OCI-M1 (cell line): ENCODE data around the gene SPG7.
"Not testable (repeated sequence)": the region's sequence is repeated elsewhere in the genome, so short reads cannot be mapped to it uniquely, and the experiment has no call there.

ENCODE experiments used
- DNase-seq: peaks from one replicate; lab custom pipeline; 2025; lab: John Stamatoyannopoulos, UW

Gene SPG7

DNA sequence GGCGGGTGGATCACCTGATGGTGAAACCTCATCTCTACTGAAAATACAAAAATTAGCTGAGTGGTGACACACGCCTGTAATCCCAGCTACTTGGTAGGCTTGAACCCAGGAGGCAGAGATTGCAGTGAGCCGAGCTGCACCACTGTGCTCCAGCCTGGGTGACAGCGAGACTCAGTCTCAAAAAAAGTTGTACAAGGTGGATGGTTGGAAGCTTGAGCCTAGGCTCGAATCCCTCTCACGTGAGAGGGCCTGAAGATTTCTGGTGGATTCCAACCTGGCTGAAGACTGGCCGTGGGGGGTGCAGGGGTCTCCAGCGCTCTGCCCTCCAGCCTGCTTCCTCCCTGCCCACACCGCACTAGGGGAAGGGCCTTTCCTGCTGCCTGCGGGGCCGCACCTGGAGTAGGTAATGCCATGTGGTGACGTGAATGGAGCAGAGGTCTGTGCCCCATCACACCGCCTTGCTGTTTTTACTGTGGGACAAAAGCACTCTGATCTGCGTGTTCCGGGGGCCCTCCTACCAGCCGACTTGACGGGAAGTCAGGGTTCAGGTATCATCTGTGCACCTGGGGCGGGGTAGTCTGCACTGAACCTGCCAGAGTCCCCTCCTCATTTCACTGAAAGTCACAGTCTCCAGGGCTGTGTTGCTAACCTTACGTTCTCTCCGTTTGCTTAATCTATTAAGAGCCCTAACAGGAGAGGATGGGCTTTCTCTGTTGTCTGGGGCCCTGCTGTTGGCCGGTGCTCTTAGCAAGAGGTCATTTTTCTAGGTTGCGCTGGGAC lies 56.5 kb downstream of the SPG7 start:
- DNase-seq = peak; percentile 60

DNA sequence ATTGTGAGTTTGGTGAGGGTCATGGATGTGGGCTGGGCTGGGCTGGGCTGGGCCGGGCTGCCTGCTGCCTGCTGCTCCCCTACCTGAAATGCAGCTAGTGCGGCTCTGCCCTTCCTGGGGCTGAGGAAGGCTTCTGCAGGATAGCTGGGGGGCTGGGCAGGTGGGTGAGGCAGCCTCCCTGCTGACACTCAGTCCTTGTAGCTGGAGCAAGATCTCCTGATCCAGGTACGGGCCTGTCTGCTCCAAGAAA lies 57.0 kb downstream of the SPG7 start:
- no peak for DNase-seq

DNA sequence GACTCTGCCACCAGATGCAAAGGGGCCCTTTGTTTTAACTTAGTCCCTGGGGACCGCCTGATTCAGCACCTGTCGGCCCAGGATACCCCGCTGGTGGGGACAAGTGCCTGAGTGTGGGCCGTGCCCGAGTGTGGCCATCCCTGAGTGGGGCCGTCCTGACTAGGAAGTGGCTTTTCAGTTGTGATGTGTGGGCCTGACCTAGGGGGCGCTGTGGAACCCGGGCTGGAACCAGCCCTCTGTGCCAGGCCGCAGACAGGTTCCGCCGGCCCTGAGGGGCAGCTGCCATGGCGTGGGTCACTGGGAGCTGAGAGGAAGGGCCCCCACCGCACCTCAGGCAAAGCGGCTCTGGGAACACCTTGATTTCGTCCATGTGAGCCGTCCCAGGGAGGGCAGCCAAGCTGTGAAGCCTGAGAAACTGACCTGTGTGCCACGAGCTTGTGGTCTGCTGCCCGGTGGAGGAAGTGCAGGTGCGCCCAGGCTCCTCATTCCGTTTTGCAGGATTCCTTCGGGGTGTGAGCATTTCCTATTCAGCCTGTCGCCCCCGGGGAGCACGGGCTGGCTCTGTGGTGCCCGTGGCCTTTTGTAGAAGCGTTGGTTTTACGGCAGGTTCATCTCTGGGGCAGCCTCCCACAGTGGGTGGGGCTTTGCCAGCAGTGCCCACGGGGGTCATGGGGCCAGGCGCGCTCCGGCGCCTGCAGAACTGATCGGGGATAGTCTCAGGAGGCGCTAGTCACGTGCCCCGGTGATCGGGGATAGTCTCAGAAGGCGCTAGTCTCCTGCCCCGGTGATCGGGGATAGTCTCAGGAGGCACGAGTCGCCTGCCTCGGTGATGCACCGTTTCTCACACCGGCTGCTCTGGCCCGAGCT lies 57.5 kb downstream of the SPG7 start:
- peak; percentile 73 for DNase-seq

GRCh38 chr16:89567656-89568594 lies 59.7 kb downstream of the SPG7 start:
- DNase-seq = no peak

DNA sequence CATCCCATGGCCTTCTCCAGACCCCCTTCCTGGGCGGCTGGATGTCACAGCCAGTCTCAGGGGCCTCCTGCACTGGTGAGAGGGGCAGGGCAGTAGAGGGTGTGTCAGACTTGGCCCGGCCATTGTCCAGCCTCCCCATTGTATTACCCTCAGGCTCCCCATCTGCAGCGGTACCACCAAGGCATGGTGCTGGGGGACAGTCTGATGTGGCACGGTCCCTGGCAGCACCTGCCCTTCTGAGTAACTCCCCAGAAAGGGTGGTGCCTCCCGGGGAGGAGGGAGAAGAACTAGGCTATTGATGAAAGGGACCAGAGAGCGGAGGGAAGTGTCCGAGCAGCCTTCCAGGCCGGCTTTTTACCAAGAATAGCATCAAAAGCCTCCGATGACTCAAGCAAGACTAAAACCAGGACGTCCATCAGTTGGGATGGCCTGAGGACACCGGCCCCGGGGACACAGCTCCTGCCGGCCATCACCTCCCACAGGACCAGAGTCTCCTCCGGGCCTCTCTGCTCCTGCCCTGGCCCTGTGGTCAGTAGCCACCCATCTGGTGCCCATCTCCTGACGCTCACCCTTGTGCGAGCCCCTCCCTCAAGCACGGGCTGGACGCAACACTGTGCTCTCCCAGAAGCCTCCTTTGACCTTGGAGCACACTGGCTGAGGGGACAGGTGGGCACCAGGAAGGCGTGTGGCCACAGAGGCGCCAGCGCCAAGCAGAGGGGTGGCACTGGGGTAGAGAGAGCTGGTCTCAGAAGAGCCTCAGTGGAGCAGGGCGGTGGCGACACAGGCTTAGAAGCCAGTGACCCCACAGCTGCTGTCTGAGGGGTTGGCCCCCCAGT lies 61.5 kb downstream of the SPG7 start:
- no peak for DNase-seq

DNA sequence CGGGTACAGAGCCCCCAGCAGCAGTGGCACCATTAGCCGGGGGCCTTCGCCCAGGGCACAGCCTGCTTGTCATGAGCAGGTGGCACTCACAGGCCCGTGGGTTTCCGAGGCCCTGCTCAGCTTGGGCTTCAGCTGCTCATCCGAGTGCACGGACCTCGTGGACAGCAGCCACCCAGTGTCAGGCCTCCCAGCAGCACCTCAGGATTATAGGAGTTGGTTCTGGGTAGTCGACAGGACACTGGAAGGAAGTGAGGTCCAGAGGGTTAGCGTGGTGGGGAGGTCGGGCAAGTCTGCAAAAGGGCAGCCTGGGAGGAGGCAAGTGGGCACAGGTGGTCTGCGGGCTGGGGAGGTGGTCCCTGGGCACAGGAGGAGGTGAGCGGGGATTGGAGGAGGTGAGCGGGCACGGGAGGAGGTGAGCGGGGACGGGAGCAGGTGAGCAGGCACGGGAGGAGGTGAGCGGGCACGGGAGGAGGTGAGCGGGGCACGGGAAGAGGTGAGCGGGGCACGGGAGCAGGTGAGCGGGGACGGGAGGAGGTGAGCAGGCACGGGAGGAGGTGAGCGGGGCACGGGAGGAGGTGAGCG lies 62.2 kb downstream of the SPG7 start:
- no peak for DNase-seq

DNA sequence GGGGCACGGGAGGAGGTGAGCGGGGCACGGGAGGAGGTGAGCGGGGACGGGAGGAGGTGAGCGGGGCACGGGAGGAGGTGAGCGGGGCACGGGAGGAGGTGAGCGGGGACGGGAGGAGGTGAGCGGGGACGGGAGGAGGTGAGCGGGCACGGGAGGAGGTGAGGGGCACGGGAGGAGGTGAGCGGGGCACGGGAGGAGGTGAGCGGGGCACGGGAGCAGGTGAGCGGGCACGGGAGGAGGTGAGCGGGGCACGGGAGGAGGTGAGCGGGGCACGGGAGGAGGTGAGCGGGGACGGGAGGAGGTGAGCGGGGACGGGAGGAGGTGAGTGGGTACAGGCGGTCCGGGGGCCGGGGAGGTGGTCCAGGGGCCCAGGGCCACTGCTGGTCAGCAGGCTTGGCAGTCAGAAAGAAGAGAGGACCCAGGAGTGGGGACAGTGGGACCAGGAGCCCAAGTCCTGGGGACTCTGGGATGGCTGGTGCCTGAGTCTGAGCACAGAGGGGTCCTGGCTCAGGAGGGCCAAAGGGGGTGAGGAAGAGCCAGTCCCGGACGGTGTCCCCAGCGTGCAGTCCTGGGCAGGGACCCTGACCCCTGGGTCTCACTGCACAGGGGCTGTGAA lies 62.9 kb downstream of the SPG7 start:
- DNase-seq = not testable (repeated sequence)

DNA sequence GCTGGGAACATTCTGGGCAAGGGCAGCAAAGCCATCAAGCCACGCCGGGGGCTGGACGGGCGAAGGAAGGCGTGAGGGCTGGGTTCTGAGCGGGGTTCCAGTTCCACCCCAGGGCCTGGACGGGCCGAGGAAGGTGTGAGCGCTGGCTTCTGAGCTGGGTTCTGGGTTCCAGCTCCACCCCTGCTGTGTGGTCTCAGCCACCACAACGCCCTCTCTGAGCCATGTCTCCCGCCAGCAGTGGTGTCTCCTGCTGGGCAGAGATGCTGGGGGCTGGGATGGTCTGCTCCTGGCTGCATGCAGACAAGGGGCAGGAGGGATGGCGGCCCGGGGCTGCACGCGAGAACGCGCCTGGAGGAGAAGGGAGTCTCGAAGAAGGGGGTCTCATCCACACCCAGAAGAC lies 63.4 kb downstream of the SPG7 start:
- no peak for DNase-seq

DNA sequence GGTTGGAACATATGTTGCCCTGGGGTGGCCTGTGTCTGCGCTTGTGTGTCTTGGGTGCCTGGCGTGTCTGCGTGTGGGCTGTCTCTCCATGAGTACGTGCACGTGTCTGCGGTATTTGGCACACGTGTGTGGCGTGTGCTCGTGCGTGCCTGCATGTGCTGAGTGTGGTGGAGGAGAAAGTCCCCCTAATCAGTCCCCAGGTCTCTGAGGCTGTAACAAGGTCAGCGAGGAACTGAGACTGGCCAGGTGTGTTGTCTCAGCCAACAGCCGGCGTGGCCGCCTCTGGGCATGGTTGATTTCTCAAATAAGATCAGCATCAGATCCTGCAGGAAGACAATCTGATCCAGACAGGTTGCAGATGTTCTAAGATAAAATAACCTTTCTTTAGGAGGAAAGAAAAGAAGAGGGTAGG lies 63.9 kb downstream of the SPG7 start:
- no peak for DNase-seq

- no peak for DNase-seq
These were observed 64.4 kb downstream of the SPG7 start for GRCh38 chr16:89572485-89573205.

DNA sequence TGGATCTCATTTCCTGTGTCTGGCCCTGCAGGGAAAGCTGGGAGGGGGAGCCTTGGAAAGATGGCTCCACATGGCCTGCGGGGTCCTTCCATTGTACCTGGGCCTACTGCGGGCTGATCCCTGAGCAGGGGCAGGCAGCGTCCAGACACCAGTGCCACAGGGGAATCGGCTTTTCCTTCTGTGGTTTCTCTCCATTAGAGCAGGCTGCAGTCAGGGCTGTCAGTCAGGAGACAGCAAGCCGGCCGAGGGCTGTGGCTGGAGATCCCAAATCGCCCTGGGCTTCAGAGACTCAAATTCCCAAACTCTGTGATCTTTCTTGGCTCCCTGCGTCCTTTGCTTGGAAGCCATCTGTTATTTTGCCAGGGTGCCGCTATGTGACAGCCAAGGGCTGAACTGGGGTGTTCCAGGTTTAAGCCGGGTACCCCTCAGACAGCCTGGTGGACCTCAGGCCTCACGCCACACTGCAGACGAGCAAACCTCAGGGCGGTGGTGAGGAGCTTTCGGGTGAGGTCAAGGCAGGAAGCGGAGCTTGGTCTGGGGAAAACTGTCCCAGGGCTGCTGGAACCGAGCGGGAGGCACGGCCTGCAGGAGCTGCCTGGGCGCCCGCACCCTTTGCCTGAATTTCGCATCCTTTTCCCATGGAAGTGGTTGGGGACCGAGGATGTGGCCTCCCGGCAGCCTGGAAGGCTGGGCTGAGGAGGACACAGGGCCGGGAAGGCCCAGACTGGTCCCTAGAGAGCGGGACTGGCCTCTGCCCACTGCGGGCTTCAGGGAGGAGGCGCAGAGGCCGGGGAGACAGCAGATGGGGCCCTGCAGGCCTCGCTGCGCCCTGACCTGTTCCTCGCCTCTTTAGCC lies 65.8 kb downstream of the SPG7 start:
- DNase-seq = no peak

DNA sequence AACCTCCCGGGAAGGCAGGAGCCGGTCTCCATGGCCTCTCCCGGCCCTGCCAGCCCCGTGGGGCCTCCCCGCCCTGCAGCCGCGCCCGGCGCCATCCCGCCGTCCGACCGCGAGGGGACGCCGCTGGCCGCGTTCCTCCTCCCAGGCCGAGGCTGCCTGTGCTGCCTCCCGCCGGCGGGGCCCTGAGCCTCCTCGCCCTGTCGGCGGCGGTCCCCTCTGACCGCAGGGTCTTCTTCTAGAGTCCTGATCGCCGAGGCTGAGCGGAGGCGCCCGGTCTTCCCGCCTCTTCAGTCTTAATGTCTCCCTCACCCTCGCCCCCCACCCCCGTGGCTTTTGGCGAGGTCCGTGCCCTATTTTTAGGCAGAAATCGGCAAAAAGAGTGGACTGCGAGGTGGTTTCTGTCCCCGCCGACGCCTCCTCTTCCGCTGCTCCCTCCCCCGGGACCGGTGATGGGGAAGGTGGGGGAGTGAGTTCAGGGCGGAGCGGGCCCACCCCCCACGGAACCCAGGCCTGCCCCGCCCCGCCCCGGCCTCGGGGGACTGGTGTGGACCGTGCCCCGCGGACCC lies 66.6 kb downstream of the SPG7 start:
- DNase-seq = peak; percentile 82

DNA sequence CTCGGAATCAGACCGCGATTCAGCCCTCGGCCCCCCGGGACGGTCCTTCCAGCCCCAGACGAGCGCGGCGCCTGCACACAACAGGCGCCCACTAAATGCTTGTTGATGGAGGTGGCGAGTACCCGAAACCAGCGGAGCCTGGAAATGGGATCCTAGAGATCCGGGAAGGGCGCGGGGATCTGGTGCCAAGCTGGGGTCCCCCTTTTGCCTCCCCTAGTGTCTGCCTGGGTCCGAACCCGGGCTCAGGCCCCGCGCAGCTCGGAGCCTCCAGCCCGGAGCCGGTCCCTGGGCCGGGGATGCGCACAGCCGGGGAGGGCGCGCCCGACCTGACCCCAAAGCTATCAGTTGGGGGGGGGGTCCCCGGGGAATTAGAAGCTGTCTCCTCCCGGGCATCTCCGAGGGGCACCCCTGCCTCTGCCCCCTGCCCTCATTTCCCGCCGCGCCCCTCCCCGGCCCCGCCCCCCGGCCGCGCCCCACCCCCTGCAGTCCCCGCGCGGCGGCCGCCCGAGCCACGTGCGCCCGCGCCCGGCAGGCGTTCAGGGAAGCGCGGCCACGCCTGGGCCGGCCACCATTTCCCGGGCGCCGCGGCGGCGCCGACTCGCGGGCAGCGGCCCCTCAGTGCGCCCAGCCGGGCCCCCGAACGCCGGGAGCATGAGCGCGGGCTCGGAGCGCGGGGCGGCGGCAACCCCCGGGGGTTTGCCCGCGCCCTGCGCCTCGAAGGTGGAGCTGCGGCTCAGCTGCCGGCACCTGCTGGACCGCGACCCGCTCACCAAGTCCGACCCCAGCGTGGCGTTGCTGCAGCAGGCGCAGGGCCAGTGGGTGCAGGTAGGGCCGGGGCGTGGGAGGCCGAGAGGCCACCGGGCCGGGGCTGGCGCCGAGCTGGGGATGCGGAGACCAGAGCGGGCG lies 67.3 kb downstream of the SPG7 start, which contains the start of gene CPNE7:
Gene CPNE7, plus strand, starts transcription at position 512 of the 906 bp plus-strand sequence. Its CDS starts 140 bp downstream, at position 652.
- no peak for DNase-seq

DNA sequence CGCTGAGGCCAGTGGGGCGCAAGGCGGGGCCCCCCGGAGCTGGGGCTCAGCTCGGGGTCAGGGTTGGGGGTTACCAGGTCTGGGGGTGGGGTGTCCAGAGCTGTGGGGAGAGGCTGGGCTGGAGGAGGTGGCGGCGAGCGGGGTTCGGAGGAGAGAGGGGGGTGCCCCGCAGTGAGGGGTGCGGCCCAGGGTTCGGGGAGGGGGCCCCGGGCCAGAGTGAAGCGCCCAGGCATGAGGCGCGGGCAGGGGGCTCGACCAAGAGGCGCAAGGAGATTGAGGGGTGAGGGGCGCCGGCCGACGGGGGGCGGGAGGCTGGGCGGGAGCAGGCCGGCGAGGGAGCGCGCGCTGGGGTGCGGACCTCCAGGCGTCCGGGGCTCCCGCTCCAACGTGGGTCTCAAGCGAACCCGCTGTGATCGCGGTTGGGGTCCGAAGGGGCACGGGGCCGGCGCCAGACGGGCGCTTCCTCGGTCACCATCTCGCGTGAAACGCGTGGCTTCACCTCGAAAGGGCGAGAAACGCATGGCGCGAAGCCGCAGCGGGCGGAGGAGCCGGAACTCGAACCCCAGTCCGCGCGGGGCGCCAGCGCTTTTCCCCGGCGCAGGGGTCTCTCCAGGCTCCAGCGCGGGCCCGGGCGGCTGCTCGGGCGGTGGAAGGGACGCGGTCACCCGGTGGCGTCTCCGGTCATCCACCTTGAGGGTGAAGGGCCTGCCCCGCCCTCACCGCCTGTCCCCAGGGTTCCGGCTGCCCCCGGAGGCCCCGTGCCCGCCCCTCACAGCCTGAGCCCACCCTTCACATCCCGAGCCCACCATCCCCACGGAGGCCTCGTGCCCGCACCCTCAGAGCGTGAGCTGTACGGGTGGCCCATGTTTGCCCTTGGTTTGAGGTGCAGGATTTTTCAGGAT lies 68.2 kb downstream of the SPG7 start:
- DNase-seq = no peak

DNA sequence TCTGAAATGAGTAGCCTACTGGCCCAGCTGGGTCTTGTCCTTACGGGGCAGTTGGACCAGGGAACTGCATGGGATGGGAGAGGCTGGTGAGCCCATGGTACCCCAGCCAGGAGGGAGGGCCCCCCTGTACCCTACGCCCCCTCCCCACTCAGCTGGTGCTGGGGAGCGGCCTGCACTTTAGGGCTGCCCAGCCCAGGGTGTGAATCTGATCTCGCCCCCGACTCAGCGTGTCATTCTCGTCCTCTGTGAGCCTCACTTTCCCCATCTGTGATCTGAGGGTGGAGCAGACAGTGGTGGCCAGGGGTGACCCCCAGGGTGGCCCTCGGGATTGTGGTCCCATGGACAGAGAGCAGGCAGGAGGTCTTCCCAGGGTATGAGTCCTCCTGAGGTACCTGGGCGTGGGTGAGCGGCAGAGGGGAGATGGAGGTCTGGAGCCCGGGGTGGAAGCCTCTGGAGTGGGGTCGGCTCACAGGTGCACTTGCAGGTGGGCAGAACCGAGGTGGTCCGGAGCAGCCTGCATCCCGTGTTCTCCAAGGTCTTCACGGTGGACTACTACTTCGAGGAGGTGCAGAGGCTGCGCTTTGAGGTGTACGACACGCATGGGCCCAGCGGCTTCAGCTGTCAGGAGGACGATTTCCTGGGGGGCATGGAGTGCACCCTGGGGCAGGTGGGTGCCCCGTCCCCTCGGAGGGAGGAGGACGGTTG lies 69.0 kb downstream of the SPG7 start:
- DNase-seq = no peak

DNA sequence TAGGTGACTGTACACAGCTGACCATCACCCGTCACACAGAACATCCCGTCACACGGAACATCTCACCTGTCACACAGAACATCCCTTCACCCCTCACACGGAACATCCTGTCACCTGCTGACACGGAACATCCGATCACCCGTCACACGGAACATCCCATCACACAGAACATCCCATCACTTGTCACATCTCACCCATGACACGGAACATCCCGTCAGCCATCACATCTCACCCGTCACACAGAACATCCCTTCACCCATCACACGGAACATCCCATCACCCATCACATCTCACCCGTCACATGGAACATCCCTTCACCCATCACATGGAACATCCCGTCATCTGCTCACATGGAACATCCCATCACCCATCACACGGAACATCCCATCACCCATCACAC lies 71.1 kb downstream of the SPG7 start:
- no peak for DNase-seq
